ENCODE results near the gene SCAP.

SCAP gene

DNA sequence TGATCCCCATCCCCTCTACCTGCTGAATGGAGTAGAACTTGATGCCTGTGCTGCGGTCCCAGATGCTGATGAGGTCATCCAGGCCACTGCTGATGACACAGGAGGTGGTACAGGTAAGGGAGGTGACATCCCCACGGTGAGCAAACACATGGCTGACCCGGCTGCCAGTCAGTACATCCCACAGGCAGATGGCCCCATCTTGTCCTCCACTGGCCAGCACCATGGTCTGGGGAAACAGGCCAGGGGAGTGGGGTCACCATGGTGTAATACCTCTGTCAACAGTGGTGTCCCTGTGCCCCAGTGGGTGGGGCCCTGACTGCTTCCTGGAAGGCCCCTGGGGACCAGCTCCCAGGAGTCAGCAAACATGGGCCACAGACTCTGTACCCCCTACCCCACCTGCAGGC, 61.6 kb downstream of the SCAP start:
- no peak for DNase-seq (ENCODE audit: low read depth)

DNA sequence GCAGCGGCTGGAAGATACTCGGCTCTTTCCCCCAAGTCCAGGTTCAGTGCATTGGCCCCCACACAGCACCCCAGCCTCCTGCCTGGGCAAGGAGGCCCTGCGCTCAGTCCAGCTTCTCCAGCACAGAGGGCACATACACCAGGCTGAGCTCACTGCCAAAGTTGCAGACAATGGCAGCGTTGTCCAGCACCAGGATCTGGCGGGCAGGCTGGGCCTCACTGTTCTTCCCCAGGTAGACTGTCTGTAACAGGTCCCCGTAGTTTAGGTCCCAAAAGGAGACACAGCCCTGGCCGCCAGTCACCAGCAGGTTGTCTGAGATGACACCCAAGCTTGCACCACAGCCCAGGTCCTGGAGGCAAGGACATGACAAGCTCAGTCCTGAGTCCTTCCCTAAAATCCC, 62.0 kb downstream of the SCAP start:
- DNase-seq (ENCODE audit: low read depth): no peak

DNA sequence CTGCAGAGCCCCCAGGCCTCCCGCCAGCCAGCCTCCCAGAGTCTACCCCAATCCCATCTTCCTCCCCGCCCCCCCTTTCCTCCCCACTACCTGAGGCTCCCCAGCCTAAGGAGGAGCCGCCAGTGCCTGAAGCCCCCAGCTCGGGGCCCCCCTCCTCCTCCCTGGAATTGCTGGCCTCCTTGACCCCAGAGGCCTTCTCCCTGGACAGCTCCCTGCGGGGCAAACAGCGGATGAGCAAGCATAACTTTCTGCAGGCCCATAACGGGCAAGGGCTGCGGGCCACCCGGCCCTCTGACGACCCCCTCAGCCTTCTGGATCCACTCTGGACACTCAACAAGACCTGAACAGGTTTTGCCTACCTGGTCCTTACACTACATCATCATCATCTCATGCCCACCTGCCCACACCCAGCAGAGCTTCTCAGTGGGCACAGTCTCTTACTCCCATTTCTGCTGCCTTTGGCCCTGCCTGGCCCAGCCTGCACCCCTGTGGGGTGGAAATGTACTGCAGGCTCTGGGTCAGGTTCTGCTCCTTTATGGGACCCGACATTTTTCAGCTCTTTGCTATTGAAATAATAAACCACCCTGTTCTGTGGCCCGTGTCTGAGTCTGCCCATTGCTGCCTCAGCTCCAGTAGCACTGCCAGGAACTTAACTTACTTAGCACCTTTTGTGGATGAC, 62.8 kb downstream of the SCAP start:
- no peak for DNase-seq (ENCODE audit: low read depth)

DNA sequence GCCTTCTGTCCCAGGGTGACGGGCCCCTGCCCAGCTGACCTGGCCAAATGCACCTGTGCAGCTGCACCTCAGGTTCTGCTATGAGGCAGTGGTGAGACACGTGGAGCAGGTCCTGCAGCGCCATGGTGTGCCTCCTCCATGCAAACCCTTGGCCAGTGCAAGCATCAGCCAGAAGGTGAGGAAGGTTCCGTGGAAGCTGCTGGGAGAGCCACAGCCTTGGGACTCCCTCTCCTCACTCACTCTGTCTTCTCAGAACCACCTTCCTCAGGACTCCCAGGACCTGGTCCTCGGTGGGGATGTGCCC, 63.3 kb downstream of the SCAP start:
- no peak for DNase-seq (ENCODE audit: low read depth)

DNA sequence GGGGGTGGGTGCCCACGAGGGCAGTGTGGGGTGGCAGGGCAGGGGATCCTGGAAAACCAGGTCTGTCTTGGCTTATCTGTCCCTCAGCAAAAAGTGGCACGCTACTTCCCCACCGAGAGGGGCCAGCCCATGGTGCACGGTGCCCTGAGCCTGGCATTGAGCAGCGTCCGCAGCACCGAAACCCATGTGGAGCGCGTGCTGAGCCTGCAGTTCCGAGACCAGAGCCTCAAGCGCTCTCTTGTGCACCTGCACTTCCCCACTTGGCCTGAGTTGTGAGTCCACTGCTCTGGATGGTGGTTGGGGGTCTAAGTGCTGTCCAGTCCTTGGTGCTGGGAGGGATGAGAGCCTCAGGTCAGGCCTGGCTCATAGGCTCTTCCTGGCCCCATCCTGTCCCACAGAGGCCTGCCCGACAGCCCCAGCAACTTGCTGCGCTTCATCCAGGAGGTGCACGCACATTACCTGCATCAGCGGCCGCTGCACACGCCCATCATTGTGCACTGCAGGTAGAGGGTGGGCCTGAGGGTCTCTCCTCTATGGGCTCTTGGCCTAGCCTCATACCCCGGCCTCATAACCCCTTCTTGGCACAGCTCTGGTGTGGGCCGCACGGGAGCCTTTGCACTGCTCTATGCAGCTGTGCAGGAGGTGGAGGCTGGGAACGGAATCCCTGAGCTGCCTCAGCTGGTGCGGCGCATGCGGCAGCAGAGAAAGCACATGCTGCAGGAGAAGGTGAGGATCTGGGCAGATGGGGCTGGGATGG, 63.9 kb downstream of the SCAP start:
- DNase-seq (ENCODE audit: low read depth): no peak

DNA sequence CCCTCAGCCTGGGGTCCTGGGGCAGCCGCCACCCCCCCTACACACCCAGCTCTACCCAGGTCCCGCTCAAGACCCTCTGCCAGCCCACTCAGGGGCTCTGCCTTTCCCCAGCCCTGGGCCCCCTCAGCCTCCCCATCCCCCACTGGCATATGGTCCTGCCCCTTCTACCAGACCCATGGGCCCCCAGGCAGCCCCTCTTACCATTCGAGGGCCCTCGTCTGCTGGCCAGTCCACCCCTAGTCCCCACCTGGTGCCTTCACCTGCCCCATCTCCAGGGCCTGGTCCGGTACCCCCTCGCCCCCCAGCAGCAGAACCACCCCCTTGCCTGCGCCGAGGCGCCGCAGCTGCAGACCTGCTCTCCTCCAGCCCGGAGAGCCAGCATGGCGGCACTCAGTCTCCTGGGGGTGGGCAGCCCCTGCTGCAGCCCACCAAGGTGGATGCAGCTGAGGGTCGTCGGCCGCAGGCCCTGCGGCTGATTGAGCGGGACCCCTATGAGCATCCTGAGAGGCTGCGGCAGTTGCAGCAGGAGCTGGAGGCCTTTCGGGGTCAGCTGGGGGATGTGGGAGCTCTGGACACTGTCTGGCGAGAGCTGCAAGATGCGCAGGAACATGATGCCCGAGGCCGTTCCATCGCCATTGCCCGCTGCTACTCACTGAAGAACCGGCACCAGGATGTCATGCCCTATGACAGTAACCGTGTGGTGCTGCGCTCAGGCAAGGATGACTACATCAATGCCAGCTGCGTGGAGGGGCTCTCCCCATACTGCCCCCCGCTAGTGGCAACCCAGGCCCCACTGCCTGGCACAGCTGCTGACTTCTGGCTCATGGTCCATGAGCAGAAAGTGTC, 64.7 kb downstream of the SCAP start:
- DNase-seq (ENCODE audit: low read depth): no peak

DNA sequence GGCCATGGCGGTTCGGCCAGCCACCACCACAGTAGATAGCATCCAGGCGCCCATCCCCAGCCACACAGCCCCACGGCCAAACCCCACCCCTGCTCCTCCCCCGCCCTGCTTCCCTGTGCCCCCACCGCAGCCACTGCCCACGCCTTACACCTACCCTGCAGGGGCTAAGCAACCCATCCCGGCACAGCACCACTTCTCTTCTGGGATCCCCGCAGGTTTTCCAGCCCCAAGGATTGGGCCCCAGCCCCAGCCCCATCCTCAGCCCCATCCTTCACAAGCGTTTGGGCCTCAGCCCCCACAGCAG, 65.4 kb downstream of the SCAP start:
- DNase-seq (ENCODE audit: low read depth): no peak

DNA sequence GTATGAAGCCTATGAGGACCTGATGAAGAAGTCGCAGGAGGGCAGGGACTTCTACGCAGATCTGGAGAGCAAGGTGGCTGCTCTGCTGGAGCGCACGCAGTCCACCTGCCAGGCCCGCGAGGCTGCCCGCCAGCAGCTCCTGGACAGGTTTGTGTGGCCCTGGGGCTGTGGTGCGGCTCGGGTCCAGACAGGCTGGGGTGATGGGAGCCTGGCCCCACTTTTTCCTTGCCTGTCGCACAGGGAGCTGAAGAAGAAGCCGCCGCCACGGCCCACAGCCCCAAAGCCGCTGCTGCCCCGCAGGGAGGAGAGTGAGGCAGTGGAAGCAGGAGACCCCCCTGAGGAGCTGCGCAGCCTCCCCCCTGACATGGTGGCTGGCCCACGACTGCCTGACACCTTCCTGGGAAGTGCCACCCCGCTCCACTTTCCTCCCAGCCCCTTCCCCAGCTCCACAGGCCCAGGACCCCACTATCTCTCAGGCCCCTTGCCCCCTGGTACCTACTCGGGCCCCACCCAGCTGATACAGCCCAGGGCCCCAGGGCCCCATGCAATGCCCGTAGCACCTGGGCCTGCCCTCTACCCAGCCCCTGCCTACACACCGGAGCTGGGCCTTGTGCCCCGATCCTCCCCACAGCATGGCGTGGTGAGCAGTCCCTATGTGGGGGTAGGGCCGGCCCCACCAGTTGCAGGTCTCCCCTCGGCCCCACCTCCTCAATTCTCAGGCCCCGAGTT, 65.9 kb downstream of the SCAP start:
- no peak for DNase-seq (ENCODE audit: low read depth)

DNA sequence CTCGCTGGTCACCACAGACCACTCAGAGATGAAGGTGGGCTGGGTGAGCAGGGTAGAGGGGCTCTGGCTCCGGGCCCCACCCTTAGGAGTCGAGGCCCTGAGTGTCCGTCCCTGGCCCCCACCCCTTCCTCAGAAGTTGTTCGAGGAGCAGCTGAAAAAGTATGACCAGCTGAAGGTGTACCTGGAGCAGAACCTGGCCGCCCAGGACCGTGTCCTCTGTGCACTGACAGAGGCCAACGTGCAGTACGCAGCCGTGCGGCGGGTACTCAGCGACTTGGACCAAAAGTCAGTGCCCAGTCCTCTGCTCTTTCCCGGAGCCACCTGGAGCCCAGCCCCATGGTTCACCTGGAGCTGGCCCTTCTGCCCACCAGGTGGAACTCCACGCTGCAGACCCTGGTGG, 66.5 kb downstream of the SCAP start:
- DNase-seq (ENCODE audit: low read depth): no peak

DNA sequence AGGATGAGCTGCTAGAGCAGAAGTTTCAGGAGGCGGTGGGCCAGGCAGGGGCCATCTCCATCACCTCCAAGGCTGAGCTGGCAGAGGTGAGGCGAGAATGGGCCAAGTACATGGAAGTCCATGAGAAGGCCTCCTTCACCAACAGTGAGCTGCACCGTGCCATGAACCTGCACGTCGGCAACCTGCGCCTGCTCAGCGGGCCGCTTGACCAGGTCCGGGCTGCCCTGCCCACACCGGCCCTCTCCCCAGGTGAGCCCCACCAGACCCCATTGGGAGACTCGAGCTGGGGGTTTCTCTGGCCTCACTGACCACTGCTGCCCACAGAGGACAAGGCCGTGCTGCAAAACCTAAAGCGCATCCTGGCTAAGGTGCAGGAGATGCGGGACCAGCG, 66.9 kb downstream of the SCAP start:
- DNase-seq (ENCODE audit: low read depth): no peak

DNA sequence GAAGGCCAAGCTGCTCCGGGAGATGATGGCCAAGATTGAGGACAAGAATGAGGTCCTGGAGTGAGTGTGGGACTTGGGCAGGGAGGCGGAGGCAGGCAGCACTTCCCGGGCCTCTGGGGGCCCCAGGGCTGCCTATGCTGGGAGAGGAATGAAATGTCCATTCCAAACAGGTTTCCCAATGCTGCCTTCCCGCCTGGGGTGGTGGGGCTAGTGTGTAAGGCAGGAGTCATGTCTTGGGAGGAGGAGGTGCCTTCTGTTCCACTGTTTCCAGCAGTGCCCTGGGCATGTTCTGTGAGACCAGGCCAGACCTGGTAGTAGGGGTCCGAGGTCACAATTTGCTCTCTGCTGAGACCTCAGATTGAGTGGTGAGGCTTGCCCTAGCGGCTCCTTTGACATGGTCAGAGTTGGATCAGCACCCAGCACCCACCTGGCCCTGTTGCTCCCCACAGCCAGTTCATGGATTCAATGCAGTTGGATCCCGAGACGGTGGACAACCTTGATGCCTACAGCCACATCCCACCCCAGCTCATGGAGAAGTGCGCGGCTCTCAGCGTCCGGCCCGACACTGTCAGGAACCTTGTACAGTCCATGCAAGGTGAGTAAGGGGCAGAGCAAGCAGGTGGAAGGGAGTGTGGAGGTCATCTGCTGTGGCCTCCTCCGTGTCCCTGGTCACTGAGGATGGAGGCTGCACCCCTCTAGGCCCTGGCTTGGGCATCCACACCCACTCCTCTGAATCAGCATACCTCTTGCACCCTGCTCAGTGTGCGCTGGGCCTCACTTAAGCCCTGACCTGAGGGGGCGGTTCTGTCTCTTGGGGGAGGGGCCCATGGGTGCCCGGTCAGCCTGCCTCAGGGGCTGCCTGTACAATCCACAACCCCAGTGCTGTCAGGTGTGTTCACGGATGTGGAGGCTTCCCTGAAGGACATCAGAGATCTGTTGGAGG, 67.6 kb downstream of the SCAP start:
- no peak for DNase-seq (ENCODE audit: low read depth)

DNA sequence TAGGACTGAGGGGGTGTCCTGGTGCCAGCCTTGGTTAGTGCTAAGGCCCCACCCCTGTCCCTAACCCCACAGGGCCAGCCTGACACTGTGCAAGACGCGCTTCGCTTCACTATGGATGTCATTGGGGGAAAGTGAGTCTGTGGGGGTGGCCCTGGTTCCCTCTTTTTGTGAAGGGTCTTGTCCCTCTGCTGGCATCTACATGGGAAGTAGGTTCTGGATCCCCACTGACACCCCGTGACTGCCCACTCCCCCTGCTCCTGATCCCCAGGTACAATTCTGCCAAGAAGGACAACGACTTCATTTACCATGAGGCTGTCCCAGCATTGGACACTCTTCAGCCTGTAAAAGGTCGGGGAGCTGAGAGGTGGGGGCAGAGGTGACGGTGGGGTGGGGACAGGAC, 68.5 kb downstream of the SCAP start:
- no peak for DNase-seq (ENCODE audit: low read depth)

DNA sequence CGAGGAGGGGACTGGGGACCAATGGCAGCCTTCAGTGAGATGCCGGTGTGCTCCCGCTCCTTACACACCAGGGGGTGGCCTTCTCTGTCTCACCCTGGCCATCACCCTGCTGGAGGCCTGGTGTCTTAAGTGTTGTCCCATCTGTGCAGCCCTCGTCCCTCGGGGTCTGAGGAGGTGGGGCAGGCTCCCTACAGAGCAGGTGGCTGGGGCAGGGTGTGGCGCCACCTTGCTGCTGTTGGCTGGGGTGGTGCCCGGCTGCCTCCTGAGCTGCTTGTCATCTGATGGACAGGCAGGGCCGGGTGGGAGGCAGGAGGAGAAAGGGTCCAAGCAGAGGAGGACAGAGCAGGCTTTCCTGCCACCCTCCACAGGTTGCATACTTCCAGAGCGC, 69.0 kb downstream of the SCAP start:
- DNase-seq (ENCODE audit: low read depth): no peak

DNA sequence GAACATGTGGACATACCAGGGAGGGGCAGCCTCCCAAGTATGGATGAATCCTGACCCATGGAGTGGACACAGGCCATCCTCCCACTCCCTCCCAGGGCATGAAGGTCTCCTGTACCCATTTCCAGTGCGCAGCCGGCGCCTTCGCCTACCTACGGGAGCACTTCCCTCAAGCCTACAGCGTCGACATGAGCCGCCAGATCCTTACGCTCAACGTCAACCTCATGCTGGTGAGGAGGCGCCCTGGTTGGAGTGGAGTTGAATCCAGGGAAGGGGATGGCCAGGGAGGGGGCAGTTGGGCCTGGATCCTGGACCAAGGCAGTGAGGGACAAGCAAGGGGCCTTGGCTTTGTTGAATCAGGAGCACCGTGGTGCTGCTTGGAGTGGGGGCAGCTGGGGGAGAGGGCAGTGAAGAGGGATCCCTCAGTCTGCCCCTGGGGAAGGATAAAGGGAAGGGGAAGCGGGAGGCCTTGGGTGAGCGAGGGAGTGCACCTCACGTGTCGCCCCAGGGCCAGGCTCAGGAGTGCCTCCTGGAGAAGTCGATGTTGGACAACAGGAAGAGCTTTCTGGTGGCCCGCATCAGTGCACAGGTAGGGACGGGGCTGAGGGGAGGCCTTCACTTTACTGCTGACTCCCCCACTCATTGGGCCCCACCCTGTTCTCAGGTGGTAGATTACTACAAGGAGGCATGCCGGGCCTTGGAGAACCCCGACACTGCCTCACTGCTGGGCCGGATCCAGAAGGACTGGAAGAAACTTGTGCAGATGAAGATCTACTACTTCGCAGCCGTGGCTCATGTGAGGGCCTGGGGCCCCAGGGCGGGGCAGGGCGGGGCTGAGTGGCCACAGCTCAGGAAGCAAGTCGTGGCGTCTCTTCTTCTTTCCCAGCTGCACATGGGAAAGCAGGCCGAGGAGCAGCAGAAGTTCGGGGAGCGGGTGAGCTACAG, 69.7 kb downstream of the SCAP start:
- no peak for DNase-seq (ENCODE audit: low read depth)

DNA sequence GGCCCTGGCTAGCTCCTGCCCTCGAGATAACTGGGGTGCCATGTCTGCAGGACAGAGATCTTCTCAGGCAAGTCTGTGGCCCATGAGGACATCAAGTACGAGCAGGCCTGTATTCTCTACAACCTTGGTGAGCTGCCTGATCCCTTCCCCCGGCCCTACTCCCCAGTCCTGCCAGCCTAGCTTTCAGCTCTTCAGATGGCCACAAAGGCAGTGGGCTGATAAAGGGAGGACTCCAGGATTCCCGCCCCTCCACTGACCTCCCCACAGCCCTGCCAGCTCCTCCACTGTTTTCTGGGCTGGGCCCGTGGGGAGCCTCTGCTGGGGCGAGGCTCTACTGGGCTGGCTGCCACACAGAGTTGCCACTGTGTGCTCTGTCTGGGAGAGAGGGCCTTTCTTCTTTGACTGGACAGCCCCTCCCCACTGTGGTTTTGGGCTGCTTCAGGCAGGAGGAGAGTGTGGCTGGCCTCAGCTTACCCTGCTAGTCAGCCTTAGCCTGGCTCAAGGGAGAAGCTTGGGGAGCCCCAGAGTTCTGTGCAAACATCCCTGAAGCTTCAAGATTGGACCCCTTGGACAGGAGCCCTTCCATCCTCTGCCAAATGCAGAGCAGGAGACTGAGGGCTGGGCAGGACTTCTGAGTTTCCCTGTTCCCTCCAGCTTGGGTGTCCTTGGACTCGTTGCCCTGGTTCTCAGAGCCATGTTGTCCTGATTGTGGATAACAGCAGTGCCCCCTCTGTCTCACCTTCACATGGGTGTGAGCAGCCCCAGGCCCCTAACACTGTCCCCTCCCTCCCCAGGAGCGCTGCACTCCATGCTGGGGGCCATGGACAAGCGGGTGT, 70.6 kb downstream of the SCAP start:
- no peak for DNase-seq (ENCODE audit: low read depth)

DNA sequence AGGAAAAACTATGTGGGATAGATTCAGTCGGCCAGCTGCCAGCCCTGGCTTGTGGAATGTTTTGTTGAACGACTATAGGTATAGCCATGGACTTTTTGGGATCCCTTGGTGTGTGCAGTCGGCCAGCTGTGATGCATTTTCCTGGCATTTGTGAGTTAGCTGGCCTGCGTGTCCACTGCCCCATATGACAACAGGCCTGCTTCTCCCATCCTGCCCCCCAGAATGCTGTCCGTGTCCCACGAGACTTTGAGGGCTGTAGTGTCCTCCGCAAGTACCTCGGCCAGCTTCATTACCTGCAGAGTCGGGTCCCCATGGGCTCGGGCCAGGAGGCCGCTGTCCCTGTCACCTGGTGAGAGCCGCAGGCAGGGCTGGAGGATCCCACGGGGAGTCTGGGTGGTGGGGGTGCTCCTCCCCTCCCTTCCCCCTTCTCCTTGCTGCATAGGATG, 71.3 kb downstream of the SCAP start:
- no peak for DNase-seq (ENCODE audit: low read depth)

DNA sequence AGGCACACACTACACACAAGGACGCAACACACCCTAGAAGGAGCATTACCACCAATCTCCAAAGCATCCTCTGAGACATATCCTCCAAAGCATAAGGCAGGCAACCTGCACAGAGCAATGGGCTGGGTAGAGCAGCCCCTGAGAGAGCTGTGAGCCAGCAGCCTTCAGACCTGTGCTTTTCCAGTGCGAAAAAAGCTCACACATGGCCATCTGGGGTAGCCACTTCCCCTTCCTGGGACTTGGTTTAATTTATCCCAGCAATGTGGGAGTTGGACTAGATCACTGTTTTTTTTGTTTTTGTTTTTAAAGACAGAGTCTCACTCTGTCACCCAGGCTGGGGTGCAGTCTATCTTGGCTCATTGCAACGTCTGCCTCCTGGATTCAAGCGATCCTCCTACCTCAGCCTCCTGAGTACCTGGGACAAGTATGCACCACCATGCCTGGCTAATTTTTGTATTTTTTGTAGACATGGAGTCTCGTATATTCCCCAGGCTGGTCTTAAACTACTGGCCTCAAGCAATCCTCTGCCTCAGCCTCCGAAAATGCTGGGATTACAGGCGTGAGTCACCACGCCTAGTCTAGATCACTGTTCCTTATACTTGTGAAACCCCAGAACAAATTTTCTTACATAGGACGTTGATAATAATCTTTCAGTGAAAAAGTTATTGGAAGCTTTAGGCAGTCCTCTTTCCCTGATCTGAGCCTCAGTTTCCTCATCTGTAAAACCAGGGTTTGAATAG, 76.0 kb downstream of the SCAP start:
- DNase-seq (ENCODE audit: low read depth): no peak

DNA sequence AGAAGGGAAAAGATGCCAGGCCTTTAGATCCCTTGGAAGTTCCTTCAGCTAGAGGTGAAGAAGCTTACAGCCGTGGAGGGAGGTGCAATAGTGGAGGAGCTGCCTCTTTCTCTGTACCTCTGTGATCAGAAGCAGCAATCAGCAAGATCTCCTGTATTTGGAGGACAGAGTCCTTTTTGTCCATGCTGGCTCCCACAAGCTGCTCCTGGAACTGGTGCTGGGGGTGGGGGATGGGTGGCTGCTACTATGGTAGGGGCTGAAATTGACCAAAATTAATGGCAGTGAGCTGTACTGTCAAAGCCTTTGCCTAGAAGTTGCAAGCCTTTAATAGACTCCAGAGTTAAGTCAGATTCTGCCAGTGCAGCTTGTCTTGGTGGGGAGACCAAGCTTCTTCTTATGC, 76.7 kb downstream of the SCAP start:
- no peak for DNase-seq (ENCODE audit: low read depth)

DNA sequence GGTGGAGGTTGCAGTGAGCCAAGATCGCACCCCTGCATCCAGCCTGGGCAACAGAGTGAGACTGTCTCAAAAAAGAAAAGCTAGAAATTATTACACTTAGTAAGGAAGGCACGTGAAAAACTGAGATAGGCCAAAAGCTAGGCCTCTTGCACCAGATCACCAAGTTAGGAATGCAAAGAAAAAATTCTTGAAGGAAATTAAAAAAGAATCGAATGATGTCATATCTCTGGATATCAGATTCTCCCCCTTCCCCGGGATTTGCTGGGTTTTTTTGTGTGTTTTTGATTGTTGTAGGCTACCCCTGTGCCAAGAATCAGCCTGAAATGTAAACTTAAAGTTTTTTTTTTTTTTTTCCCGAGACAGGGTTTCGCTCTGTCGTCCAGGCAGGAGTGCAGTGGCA, 77.5 kb downstream of the SCAP start:
- no peak for DNase-seq (ENCODE audit: low read depth)

Measured in T follicular helper cell (primary cell).